Measurements from ENCODE around the gene PIP5K1A. TPM values are rescaled to one million over a fixed set of nuclear protein-coding genes. Genes with fewer than 3 reads are reported as not detected.

Gene PIP5K1A
- total RNA-seq, 1 experiment from 2014 or later: 63.3 TPM

- H3K27me3 ChIP-seq (ENCODE audit: low read length): no peaks in the 10 kb centered on the region
- intact Hi-C loops (cut with micrococcal nuclease): loop anchor here (1.0 to 5.0 kb wide), 5 partner anchors 29 to 117 kb away; partner anchors contain the start of genes PI4KB and PSMB4
- DNase-seq (peak; percentile 100), ATAC-seq (peak; percentile 90)
- H3K79me2 ChIP-seq (ENCODE audit: low read length): peaks cover 24% of the 10 kb centered on the region
- peaks cover 11% of the 10 kb centered on the region; the same call in 1 of the 2 replicates for H3K36me3 ChIP-seq (ENCODE audit: low read depth, low read length)
- TF ChIP-seq CTCF (conservative IDR thresholded peaks at IDR 0.05; ENCODE audit: low read depth, low read length) (no peak), EZH2 (IDR thresholded peaks at IDR 0.05; ENCODE audit: low read length, unreplicated experiment) (no peak), EZH2phosphoT487 (IDR thresholded peaks at IDR 0.05; ENCODE audit: borderline replicate concordance, low read length) (no peak)
- no peaks in the 10 kb centered on the region for H3K9me2 ChIP-seq (replicated peaks; ENCODE audit: low read length)
- H4K20me1 ChIP-seq (ENCODE audit: low read length): no peaks in the 10 kb centered on the region
- ChIA-PET CTCF (interaction anchor here (0.7 to 1.3 kb wide), 4 partner anchors 30 to 554 kb away, joined by 4 to 10 read pairs (median 6); no protein-coding TSS in a partner anchor), POLR2A (ENCODE audit: unreplicated experiment) (interaction anchor here (0.5 to 0.8 kb wide), 5 partner anchors 19 to 399 kb away, joined by 4 to 7 read pairs (median 5); partner anchors contain the start of gene VPS72)
- H3K4me2 ChIP-seq (ENCODE audit: low read length): peak within 1 kb of the TSS; percentile 89
- H3K27ac ChIP-seq (ENCODE audit: low read length): peak within 1 kb of the TSS; percentile 88
- H3K4me3 ChIP-seq (ENCODE audit: low read length): peak within 1 kb of the TSS; percentile 72
- no peaks in the 10 kb centered on the region for H3K9me3 ChIP-seq (ENCODE audit: low read length)
- BruUV-seq (replicated peaks): TSS peak; percentile 30
- no peaks in the 10 kb centered on the region for H3F3A ChIP-seq (ENCODE audit: low read length, unreplicated experiment)
- peak within 1 kb of the TSS; percentile 83 for H3K9ac ChIP-seq (ENCODE audit: low read length)
- peak within 1 kb of the TSS; percentile 92 for H2AFZ ChIP-seq (ENCODE audit: low read length)
- H3K4me1 ChIP-seq (ENCODE audit: insufficient read depth, low read length): peaks cover 16% of the 10 kb centered on the region
Measured at GRCh38 chr1:151281969-151282882, 83.9 kb downstream of the PIP5K1A start, which contains the start of gene ZNF687. ZNF687 (plus strand) TSS chr1:151282299; CDS start chr1:151286292, 3,993 bp downstream.

GRCh38 chr1:151282883-151283725, 84.8 kb downstream of the PIP5K1A start:
- Histone ChIP-seq H3K27ac (ENCODE audit: low read length) (peak overlapping the region; percentile 63), H3K9me2 (replicated peaks; ENCODE audit: low read length) (no peaks in the 10 kb centered on the region), H3K36me3 (ENCODE audit: low read depth, low read length) (peaks cover 18% of the 10 kb centered on the region; the same call in 1 of the 2 replicates), H3K4me3 (ENCODE audit: low read length) (peak overlapping the region; percentile 72), H4K20me1 (ENCODE audit: low read length) (no peaks in the 10 kb centered on the region), H3K79me2 (ENCODE audit: low read length) (peaks cover 24% of the 10 kb centered on the region), H3K4me2 (ENCODE audit: low read length) (peak overlapping the region; percentile 89), H3K4me1 (ENCODE audit: insufficient read depth, low read length) (peaks cover 16% of the 10 kb centered on the region), H3K27me3 (ENCODE audit: low read length) (no peaks in the 10 kb centered on the region), H3F3A (ENCODE audit: low read length, unreplicated experiment) (no peaks in the 10 kb centered on the region), H3K9me3 (ENCODE audit: low read length) (no peaks in the 10 kb centered on the region), H3K9ac (ENCODE audit: low read length) (peak overlapping the region; percentile 83), H2AFZ (ENCODE audit: low read length) (peak overlapping the region; percentile 82)
- ATAC-seq (peak; percentile 1), DNase-seq (peak; percentile 23)
- ChIA-PET POLR2A (ENCODE audit: unreplicated experiment) (interaction anchor here (0.5 to 1.0 kb wide), 3 partner anchors 28 to 168 kb away, joined by 3 to 5 read pairs (median 5); partner anchors contain the start of genes PSMD4 and VPS72), CTCF (interaction anchor here (0.6 kb wide), 1 partner anchor 48 kb away, joined by 3 read pairs; no protein-coding TSS in a partner anchor)
- no TSS peak for BruUV-seq (replicated peaks)
- TF ChIP-seq EZH2phosphoT487 (IDR thresholded peaks at IDR 0.05; ENCODE audit: borderline replicate concordance, low read length): no peak
- no peak for TF ChIP-seq CTCF (conservative IDR thresholded peaks at IDR 0.05; ENCODE audit: low read depth, low read length)
- TF ChIP-seq EZH2 (IDR thresholded peaks at IDR 0.05; ENCODE audit: low read length, unreplicated experiment): no peak
- intact Hi-C loops (cut with micrococcal nuclease): loop anchor here (1.0 to 5.0 kb wide), 4 partner anchors 28 to 116 kb away; partner anchors contain the start of genes PI4KB and PSMB4

Data from PC-3 (cell line).